ENCODE data around the gene WFS1. TPM values are rescaled to one million over a fixed set of nuclear protein-coding genes. Genes with fewer than 3 reads are reported as not detected.

WFS1 gene
- polyA plus RNA-seq, 1 of the 3 experiments (the other 2 are of a cell fraction): 18.7 TPM

DNA sequence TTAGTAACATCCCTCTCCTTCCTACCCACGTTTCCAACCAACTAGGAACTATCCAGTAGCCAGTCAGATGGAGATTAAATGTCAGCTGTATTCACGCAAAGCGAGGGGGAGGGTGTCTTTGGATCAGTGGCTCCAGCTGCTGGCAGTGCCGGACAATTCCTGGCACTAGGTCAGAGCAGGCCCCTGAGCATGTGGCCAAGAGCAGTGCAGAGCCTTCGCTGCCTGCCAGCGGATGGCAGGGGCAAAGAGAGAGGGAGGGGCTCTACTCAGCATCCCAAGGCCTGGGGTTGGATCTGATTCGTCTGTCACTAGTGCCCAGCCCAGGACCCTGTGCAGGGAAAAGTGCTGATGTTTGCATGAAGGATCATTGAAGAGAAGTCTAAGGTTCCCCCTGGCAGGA lies 40.6 kb upstream of the WFS1 start:
- H3F3A ChIP-seq (replicated peaks; ENCODE audit: insufficient read depth): no peaks in the 10 kb centered on the region
- no peak overlapping the region for H2AFZ ChIP-seq (ENCODE audit: low read depth)
- H3K79me2 ChIP-seq (ENCODE audit: insufficient read depth): no peaks in the 10 kb centered on the region
- WGBS (ENCODE audit: low lambda C conversion rate): 20% methylated on average over 6 of the region's 7 CpGs
- H3K4me1 ChIP-seq (ENCODE audit: control insufficient read depth in 1 of 2, insufficient read depth in 2 of 2, low read depth in 1 of 2, low read length in 1 of 2): peaks cover 0 to 33% of the 10 kb centered on the region in 2 experiments; a peak in 2 of 4 replicates
- no peaks in the 10 kb centered on the region for H3K9me2 ChIP-seq
- ChIA-PET POLR2A (interaction anchor here (1.3 kb wide), 1 partner anchor 30 kb away, joined by 3 read pairs; no protein-coding TSS in a partner anchor), CTCF (interaction anchor here (0.6 to 4.1 kb wide), 12 partner anchors 14 to 230 kb away, joined by 3 to 30 read pairs (median 4); partner anchors contain the start of gene C4orf50)
- no peak overlapping the region for H3K4me3 ChIP-seq (ENCODE audit: low read depth in 2 of 2, low read length in 1 of 2)
- no peak for TF ChIP-seq JUND (IDR thresholded peaks at IDR 0.05)
- TF ChIP-seq, protein P1, sequence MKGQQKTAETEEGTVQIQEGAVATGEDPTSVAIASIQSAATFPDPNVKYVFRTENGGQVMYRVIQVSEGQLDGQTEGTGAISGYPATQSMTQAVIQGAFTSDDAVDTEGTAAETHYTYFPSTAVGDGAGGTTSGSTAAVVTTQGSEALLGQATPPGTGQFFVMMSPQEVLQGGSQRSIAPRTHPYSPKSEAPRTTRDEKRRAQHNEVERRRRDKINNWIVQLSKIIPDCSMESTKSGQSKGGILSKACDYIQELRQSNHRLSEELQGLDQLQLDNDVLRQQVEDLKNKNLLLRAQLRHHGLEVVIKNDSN (IDR thresholded peaks at IDR 0.05; ENCODE audit: borderline replicate concordance, low read depth): no peak
- peak; percentile 65 for TF ChIP-seq RAD21 (IDR thresholded peaks at IDR 0.05; ENCODE audit: low read length)
- TF ChIP-seq, protein P2, sequence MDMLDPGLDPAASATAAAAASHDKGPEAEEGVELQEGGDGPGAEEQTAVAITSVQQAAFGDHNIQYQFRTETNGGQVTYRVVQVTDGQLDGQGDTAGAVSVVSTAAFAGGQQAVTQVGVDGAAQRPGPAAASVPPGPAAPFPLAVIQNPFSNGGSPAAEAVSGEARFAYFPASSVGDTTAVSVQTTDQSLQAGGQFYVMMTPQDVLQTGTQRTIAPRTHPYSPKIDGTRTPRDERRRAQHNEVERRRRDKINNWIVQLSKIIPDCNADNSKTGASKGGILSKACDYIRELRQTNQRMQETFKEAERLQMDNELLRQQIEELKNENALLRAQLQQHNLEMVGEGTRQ (IDR thresholded peaks at IDR 0.05; ENCODE audit: borderline replicate concordance, low read depth, low read length): no peak
- peak; percentile 32 for TF ChIP-seq CHD2 (IDR thresholded peaks at IDR 0.05; ENCODE audit: low read length, partially characterized antibody)
- TF ChIP-seq SMC3 (IDR thresholded peaks at IDR 0.05; ENCODE audit: low read depth, low read length): peak; percentile 39; the same call in 1 of the 2 replicates
- peak in 1 of 2 experiments; percentile 34; a peak in 1 of 4 replicates for TF ChIP-seq EP300 (IDR thresholded peaks at IDR 0.05; ENCODE audit: borderline replicate concordance in 1 of 2, low read depth in 1 of 2, low read length in 1 of 2)
- TF ChIP-seq MXI1 (IDR thresholded peaks at IDR 0.05; ENCODE audit: low read depth, low read length): peak; percentile 85
- H3K36me3 ChIP-seq (replicated peaks in 1 of 2; ENCODE audit: control insufficient read depth in 1 of 2, insufficient read depth in 2 of 2, low read length in 1 of 2): no peaks in the 10 kb centered on the region
- peak overlapping the region in 1 of 2 experiments; percentile 48; a peak in 1 of 4 replicates for H3K27ac ChIP-seq (ENCODE audit: low read depth in 2 of 2, low read length in 1 of 2)
- no peak overlapping the region for H3K4me2 ChIP-seq
- no peak overlapping the region for H3K9ac ChIP-seq
- DNase-seq: peak; percentile 87
- no peaks in the 10 kb centered on the region for H3K27me3 ChIP-seq (ENCODE audit: insufficient read depth)
- no peaks in the 10 kb centered on the region for H4K20me1 ChIP-seq (ENCODE audit: insufficient read depth)
- H3K9me3 ChIP-seq: no peaks in the 10 kb centered on the region

DNA sequence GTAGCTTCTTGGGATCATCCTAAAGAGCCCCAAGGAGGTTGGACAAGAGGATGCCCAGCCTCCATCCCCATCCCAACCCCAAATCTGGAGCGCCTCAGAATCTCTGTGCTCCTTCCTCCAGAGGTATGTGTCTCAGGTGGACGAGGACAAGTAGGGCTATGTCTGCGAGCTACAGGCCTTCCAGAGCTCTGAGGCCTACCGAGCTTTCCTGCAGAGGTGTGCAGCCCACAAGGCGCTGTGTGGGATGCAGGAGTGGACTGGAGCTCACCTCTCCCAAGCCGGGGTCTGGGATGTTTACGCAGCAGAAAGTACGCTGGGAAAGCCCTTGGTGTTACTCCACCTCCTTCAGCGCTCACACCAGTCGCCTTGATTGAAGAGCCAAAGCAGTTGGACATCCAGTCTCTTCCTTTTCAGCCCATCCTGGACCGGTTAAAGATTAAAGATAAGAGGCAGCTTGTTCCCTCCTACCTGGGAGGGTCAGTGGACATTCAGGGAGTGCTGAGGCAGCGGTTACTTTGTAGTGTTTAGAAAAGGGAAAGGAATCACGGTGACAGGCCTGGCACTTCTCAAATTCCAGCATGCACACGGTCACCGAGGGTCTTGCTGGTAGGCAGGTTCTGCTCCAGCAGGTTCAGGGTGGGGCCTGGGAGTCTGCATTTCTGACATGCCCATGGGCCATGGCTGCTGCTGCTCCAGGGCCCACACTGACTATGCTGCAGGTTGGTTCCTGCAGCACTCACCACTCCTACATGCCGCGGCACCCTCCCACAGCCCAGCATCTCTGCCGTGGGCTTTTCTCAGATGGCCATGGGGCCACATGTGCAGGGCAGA lies 39.8 kb upstream of the WFS1 start:
- TF ChIP-seq GATA2 (CRISPR knock-in tag; IDR thresholded peaks at IDR 0.05) (no peak), MXI1 (IDR thresholded peaks at IDR 0.05; ENCODE audit: low read depth, low read length) (no peak), ELF1 (IDR thresholded peaks at IDR 0.05) (no peak), RFX5 (IDR thresholded peaks at IDR 0.05; ENCODE audit: low read length) (no peak), MEF2A (IDR thresholded peaks at IDR 0.05; ENCODE audit: borderline replicate concordance, low read depth) (no peak), NRF1 (IDR thresholded peaks at IDR 0.05; ENCODE audit: low read depth, low read length) (no peak), GABPA (IDR thresholded peaks at IDR 0.05; ENCODE audit: low read depth) (no peak)
- TF ChIP-seq, protein P3, sequence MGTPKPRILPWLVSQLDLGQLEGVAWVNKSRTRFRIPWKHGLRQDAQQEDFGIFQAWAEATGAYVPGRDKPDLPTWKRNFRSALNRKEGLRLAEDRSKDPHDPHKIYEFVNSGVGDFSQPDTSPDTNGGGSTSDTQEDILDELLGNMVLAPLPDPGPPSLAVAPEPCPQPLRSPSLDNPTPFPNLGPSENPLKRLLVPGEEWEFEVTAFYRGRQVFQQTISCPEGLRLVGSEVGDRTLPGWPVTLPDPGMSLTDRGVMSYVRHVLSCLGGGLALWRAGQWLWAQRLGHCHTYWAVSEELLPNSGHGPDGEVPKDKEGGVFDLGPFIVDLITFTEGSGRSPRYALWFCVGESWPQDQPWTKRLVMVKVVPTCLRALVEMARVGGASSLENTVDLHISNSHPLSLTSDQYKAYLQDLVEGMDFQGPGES (IDR thresholded peaks at IDR 0.05; ENCODE audit: low read depth, low read length): no peak

More for the DNA sequence above, 39.8 kb upstream of the WFS1 start:
- H2AFZ ChIP-seq (ENCODE audit: low read depth): no peak overlapping the region
- no peaks in the 10 kb centered on the region for H4K20me1 ChIP-seq (ENCODE audit: insufficient read depth)
- no peak for DNase-seq
- no peak overlapping the region for H3K4me3 ChIP-seq (ENCODE audit: low read depth in 2 of 2, low read length in 1 of 2)
- 35% methylated on average over 9 of the region's 18 CpGs for WGBS (ENCODE audit: low lambda C conversion rate)
- no peaks in the 10 kb centered on the region for H3K9me3 ChIP-seq
- H3F3A ChIP-seq (replicated peaks; ENCODE audit: insufficient read depth): no peaks in the 10 kb centered on the region
- ChIA-PET CTCF (interaction anchor here (0.9 to 4.1 kb wide), 11 partner anchors 13 to 231 kb away, joined by 3 to 30 read pairs (median 4); partner anchors contain the start of gene C4orf50), POLR2A (interaction anchor here (1.3 kb wide), 1 partner anchor 31 kb away, joined by 3 read pairs; no protein-coding TSS in a partner anchor)
- no peaks in the 10 kb centered on the region for H3K36me3 ChIP-seq (replicated peaks in 1 of 2; ENCODE audit: control insufficient read depth in 1 of 2, insufficient read depth in 2 of 2, low read length in 1 of 2)
- H3K9me2 ChIP-seq: no peaks in the 10 kb centered on the region
- peaks cover 0 to 28% of the 10 kb centered on the region in 2 experiments; a peak in 2 of 4 replicates for H3K4me1 ChIP-seq (ENCODE audit: control insufficient read depth in 1 of 2, insufficient read depth in 2 of 2, low read depth in 1 of 2, low read length in 1 of 2)
- no peaks in the 10 kb centered on the region for H3K79me2 ChIP-seq (ENCODE audit: insufficient read depth)
- no peak overlapping the region; a peak in 1 of 4 replicates for H3K27ac ChIP-seq (ENCODE audit: low read depth in 2 of 2, low read length in 1 of 2)
- H3K9ac ChIP-seq: no peak overlapping the region
- no peak overlapping the region for H3K4me2 ChIP-seq
- H3K27me3 ChIP-seq (ENCODE audit: insufficient read depth): no peaks in the 10 kb centered on the region
